Nephron progenitor cell (in vitro differentiated cells): Measurements from ENCODE around the gene RBM24.
"Not testable (repeated sequence)": the region's sequence is repeated elsewhere in the genome, so short reads cannot be mapped to it uniquely, and the experiment has no call there.

Experiments
- DNase-seq: peaks from one replicate; pipeline ENCODE4 v3.0.0; 2021
- H3K27ac Mint-ChIP-seq: 2 replicates; pipeline ENCODE4 v1.8.0; 2021; ENCODE audit warnings: mild to moderate bottlenecking, moderate library complexity, mixed read lengths
- H3K27me3 Mint-ChIP-seq: 2 replicates; pipeline ENCODE4 v1.8.0; 2021; ENCODE audit warnings: mild to moderate bottlenecking, low read depth, mixed read lengths; ENCODE audit not compliant: poor library complexity
- H3K36me3 Mint-ChIP-seq: 2 replicates; pipeline ENCODE4 v1.8.0; 2021; ENCODE audit warnings: low read depth, mixed read lengths
- H3K4me1 Mint-ChIP-seq: 2 replicates; pipeline ENCODE4 v1.8.0; 2021; ENCODE audit warnings: mixed read lengths
- H3K4me3 Mint-ChIP-seq: 2 replicates; pipeline ENCODE4 v1.8.0; 2021; ENCODE audit warnings: mild to moderate bottlenecking, moderate library complexity, mixed read lengths
- H3K9me3 Mint-ChIP-seq: 2 replicates; pipeline ENCODE4 v1.8.0; 2021; ENCODE audit warnings: mild to moderate bottlenecking, moderate library complexity, mixed read lengths
- TF ChIP-seq, protein P1 (sequence below): fragments of 200-600 bp; sonication (generic); IDR thresholded peaks from 2 replicates; pipeline ENCODE4 v1.5.0; 2021; ENCODE audit warnings: antibody characterized with exemption

Gene RBM24

DNA sequence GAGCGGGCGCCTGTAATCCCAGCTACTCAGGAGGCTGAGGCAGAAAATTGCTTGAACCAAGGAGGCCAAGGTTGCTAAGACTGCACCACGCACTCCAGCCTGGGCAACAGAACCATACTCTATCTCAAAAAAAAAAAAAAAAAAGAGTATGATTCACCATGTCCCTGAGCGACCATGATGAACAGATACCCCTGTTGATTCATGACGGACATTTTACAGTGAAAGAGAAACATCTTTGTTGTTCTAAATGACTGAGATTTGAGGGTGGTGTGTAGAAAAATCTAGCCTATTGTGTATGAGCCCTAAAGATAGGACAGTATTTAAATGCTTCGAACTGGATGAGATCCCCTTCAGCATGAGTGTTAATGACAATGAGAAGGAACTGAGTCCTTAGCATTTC lies 32.8 kb downstream of the RBM24 start:
- DNase-seq = no peak
- no peaks in the 10 kb centered on the region for H3K27me3 Mint-ChIP-seq
- no peak overlapping the region for H3K4me3 Mint-ChIP-seq
- peaks cover 4% of the 10 kb centered on the region for H3K9me3 Mint-ChIP-seq
- H3K36me3 Mint-ChIP-seq = no peaks in the 10 kb centered on the region
- no peak overlapping the region for H3K27ac Mint-ChIP-seq
- TF ChIP-seq, protein P1, sequence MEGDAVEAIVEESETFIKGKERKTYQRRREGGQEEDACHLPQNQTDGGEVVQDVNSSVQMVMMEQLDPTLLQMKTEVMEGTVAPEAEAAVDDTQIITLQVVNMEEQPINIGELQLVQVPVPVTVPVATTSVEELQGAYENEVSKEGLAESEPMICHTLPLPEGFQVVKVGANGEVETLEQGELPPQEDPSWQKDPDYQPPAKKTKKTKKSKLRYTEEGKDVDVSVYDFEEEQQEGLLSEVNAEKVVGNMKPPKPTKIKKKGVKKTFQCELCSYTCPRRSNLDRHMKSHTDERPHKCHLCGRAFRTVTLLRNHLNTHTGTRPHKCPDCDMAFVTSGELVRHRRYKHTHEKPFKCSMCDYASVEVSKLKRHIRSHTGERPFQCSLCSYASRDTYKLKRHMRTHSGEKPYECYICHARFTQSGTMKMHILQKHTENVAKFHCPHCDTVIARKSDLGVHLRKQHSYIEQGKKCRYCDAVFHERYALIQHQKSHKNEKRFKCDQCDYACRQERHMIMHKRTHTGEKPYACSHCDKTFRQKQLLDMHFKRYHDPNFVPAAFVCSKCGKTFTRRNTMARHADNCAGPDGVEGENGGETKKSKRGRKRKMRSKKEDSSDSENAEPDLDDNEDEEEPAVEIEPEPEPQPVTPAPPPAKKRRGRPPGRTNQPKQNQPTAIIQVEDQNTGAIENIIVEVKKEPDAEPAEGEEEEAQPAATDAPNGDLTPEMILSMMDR = no peak
- H3K4me1 Mint-ChIP-seq = peaks cover 20% of the 10 kb centered on the region

DNA sequence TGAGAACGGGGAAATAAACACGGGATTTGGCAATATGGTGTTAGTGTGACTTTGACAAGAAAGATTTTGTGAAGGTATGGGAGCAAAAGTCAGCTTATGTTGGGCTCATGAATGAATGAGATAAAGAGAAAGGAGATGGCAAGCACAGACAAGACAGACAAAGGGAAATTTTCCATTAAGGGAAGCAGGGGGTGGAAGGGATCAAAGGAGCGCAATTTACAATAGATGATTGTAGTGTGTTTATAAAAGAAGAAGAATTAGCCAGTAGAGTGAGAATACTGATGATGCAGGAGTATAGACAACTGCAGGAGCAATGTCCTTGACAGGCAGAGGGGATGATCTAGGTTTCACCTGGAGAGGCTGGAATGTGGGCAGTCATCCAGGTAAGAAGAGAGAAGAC lies 34.1 kb downstream of the RBM24 start:
- no peak overlapping the region for H3K27ac Mint-ChIP-seq

DNA sequence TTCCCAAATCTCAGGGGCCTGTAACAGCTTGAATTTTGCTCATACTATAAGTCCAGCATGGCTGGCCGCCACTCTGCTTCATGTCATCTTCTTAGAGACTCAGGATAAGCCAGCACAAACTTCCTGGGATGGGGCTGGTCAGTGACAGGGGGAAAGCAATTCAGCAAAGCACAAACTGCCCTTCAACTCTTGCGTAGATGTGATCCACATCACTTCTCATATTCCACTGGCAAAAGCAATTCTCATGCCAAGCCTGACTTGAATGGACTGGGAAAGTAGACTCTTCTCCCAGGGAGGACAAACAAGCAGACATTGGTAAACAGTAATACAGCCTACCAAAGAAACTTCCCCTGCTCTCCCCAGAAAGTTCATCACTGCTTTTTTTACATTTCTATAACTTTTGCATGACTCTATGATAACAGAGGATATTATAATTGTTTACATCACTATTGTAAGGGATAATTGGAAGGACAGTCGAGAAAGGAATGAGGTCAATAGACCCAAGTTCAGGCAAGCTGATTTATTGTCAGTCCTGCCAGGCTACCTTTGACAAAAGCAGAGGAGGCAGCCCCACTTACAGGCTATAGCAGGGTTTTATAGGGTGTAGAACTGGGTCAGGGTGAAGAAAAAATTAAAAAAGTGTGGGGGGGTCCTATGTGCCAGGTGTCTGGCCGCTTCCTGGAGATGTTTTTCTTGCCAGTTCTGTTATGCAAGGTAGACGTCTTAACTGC lies 37.4 kb downstream of the RBM24 start:
- H3K9me3 Mint-ChIP-seq = peaks cover 4% of the 10 kb centered on the region
- H3K27ac Mint-ChIP-seq = no peak overlapping the region
- no peak for DNase-seq
- no peak overlapping the region for H3K4me3 Mint-ChIP-seq
- no peaks in the 10 kb centered on the region for H3K36me3 Mint-ChIP-seq
- H3K27me3 Mint-ChIP-seq = no peaks in the 10 kb centered on the region
- peaks cover 9% of the 10 kb centered on the region for H3K4me1 Mint-ChIP-seq
- TF ChIP-seq, protein P1 = no peak

More for the DNA sequence above, 34.1 kb downstream of the RBM24 start:
- Mint-ChIP-seq H3K4me1 (peaks cover 23% of the 10 kb centered on the region), H3K27me3 (no peaks in the 10 kb centered on the region), H3K9me3 (peaks cover 4% of the 10 kb centered on the region), H3K4me3 (no peak overlapping the region), H3K36me3 (no peaks in the 10 kb centered on the region)
- no peak for DNase-seq
- TF ChIP-seq, protein P1 = no peak

DNA sequence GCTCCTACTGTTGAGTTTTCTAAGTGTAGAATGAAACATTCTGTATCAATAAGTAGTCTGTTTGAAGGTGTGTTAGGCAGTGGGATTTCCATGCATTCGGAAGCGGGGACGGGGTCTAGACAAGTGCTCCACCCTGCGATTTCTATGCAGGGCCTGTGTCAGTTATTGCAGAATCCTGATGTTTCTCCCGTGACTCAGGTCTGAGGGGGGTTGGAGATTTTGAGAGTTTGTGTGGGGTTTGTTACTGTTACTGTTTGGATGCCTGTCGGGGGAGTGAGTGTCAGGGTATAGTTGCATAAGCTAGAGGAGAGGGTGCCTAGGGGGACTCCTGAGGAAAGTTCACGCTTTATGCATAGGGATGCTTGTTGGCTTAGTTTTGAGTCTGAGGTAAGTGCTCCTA lies 39.1 kb downstream of the RBM24 start:
- H3K4me3 Mint-ChIP-seq, H3K9me3 Mint-ChIP-seq, H3K27ac Mint-ChIP-seq, H3K27me3 Mint-ChIP-seq, H3K36me3 Mint-ChIP-seq, H3K4me1 Mint-ChIP-seq, DNase-seq: not testable (repeated sequence)

DNA sequence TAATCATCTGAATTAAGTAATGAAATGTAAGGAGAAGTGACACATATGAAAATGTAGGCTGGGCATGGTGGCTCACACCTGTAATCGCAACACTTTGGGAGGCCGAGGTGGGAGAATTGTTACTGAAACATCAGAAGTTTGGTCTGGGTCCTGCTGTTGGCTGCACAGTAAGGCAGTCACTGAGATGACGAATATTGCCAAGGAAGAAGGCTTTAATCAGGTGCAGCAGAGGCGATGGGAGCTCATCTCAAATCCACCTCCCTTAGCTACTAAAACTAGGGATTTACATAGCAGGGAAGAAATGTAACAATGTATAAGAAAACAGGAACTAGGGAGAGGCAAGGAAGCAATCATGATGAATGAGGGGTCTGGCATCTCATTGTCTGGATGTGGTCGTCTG lies 50.1 kb downstream of the RBM24 start:
- TF ChIP-seq, protein P1 = no peak
- H3K27ac Mint-ChIP-seq = no peak overlapping the region
- H3K36me3 Mint-ChIP-seq = peaks cover 4% of the 10 kb centered on the region
- no peaks in the 10 kb centered on the region for H3K4me1 Mint-ChIP-seq
- DNase-seq = no peak
- H3K9me3 Mint-ChIP-seq = peaks cover 20% of the 10 kb centered on the region
- H3K4me3 Mint-ChIP-seq = no peak overlapping the region
- peaks cover 3% of the 10 kb centered on the region for H3K27me3 Mint-ChIP-seq

DNA sequence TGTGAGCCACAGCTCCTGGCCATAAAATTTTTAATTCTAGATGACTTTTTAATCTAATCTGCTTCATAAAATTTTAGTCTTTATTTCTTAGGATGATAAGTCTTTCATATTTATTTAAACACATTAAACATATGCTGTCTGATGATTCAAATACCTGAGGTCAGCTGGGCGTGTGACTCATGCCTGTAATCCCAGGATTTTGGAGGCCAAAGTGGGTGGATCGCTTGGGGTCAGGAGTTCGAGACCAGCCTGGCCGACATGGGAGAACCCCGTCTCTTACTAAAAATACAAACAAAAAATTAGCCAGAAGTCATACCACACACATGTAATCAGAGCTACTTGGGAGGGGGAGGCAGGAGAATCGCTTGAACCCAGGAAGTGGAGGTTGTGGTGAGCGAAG lies 53.1 kb downstream of the RBM24 start:
- peaks cover 3% of the 10 kb centered on the region for H3K27me3 Mint-ChIP-seq
- H3K9me3 Mint-ChIP-seq = peaks cover 26% of the 10 kb centered on the region
- no peak overlapping the region for H3K4me3 Mint-ChIP-seq
- TF ChIP-seq, protein P1 = no peak
- no peak overlapping the region for H3K27ac Mint-ChIP-seq
- no peaks in the 10 kb centered on the region for H3K4me1 Mint-ChIP-seq
- H3K36me3 Mint-ChIP-seq = peaks cover 4% of the 10 kb centered on the region
- DNase-seq = no peak
